K562 (cell line): ENCODE data around the gene SLC22A6. TPM values are rescaled to one million over a fixed set of nuclear protein-coding genes. Genes with fewer than 3 reads are reported as not detected.

ENCODE experiments used
- ATAC-seq: fragments of 200-7000 bp; cut with Tn5 transposase; 3 replicates; pipeline ENCODE4 v1.9.1; 2020; ENCODE audit warnings: moderate library complexity
- BruUV-seq: library from RNA; stranded (reverse); fragments of 400-500 nt; replicated peaks from 2 replicates; lab custom pipeline; 2021; lab: Mats Ljungman, UMichigan
- CTCF ChIA-PET: fragments of 300-600 bp; formaldehyde crosslinking; extraction: SDS; loops from one replicate; lab custom pipeline; 2021; ENCODE audit warnings: low intra/inter-chr PET ratio; lab: Yijun Ruan, JAX
- POLR2A ChIA-PET: fragments of 300-600, 350-650 bp; sonication (Branson Sonifier 250); formaldehyde crosslinking; extraction: SDS; loops from one replicate; lab custom pipeline; 2021; ENCODE audit warnings: antibody characterized with exemption, inconsistent platforms; lab: Yijun Ruan, JAX
- DNase-seq, 4 experiments: peaks; one replicate each; pipeline versions ENCODE4 v3.0.0 to v3.0.0-alpha.2; 2011 to 2018; ENCODE audit warnings: low spot score in 3 of 4, mixed read lengths in 3 of 4; ENCODE audit errors: extremely low read depth in 1 of 4
- FAIRE-seq: peaks from 2 replicates; lab custom pipeline; 2011; peaks lifted over from hg19 to GRCh38; lab: Jason Lieb, UNC
- H2AFZ ChIP-seq: 2 replicates; pipeline ENCODE4 v1.6.0; 2011; ENCODE audit warnings: low read depth, low read length, control low read depth, inconsistent platforms
- H3K27ac ChIP-seq: fragments of 200-600 bp; 3 replicates; pipeline ENCODE4 v1.8.0; 2011; ENCODE audit warnings: low read depth, mild to moderate bottlenecking, control low read depth, inconsistent platforms, low read length, moderate library complexity, mixed read lengths; ENCODE audit errors: extremely low read depth
- H3K27me3 ChIP-seq, 2 experiments: fragments of 300-600 bp in 1 of 2; 2 replicates in 1 of 2; 3 replicates in 1 of 2; pipeline versions ENCODE4 v1.6.0 to v1.8.0; 2011; ENCODE audit warnings: inconsistent platforms in 2 of 2, low read length in 2 of 2, mild to moderate bottlenecking in 1 of 2, mixed read lengths in 1 of 2, moderate library complexity in 1 of 2; ENCODE audit not compliant: control insufficient read depth in 2 of 2, insufficient read depth in 2 of 2
- H3K36me3 ChIP-seq: fragments of 300-600 bp; 3 replicates; pipeline ENCODE4 v1.8.0; 2011; ENCODE audit warnings: mild to moderate bottlenecking, low read length, inconsistent platforms; ENCODE audit not compliant: control insufficient read depth, insufficient read depth
- H3K4me1 ChIP-seq, 2 experiments: fragments of 200-600 bp in 1 of 2; replicated peaks in 1 of 2; 2 replicates in 1 of 2; 3 replicates in 1 of 2; pipeline versions ENCODE4 v1.5.1 to v1.8.0; 2011; ENCODE audit warnings: inconsistent platforms in 2 of 2, low read length in 2 of 2, mild to moderate bottlenecking in 1 of 2, mixed read lengths in 1 of 2, moderate library complexity in 1 of 2; ENCODE audit not compliant: control insufficient read depth in 2 of 2, insufficient read depth in 2 of 2
- H3K4me2 ChIP-seq: 2 replicates; pipeline ENCODE4 v1.6.1; 2011; ENCODE audit warnings: low read length, control low read depth, inconsistent platforms, mixed read lengths; ENCODE audit not compliant: insufficient read depth
- H3K4me3 ChIP-seq: fragments of 200-600 bp; sonication (generic), shearing (Covaris generic); 2 replicates; pipeline ENCODE4 v1.5.1; 2016; ENCODE audit warnings: control low read depth, inconsistent platforms
- H3K79me2 ChIP-seq: fragments of 200-600 bp; 3 replicates; pipeline ENCODE4 v1.8.0; 2011; ENCODE audit warnings: low read length, inconsistent platforms; ENCODE audit not compliant: control insufficient read depth, insufficient read depth
- H3K9ac ChIP-seq, 2 experiments: 2 replicates each; pipeline versions ENCODE4 v1.6.0 to v1.6.1; 2011; ENCODE audit warnings: low read depth in 2 of 2, low read length in 2 of 2, control low read depth in 1 of 2, inconsistent platforms in 1 of 2, mild to moderate bottlenecking in 1 of 2, mixed read lengths in 1 of 2; ENCODE audit not compliant: insufficient read depth in 1 of 2
- H3K9me1 ChIP-seq: one replicate; pipeline ENCODE4 v1.6.0; 2011; ENCODE audit warnings: inconsistent platforms, mild to moderate bottlenecking, low read length, moderate library complexity; ENCODE audit not compliant: control insufficient read depth, insufficient read depth
- H3K9me3 ChIP-seq: replicated peaks from 2 replicates; pipeline ENCODE4 v1.5.1; 2011; ENCODE audit warnings: low read depth, low read length, inconsistent platforms; ENCODE audit not compliant: control insufficient read depth, insufficient read depth
- H4K20me1 ChIP-seq: replicated peaks from 2 replicates; pipeline ENCODE4 v1.6.1; 2011; ENCODE audit warnings: low read length, inconsistent platforms, mixed read lengths; ENCODE audit not compliant: control insufficient read depth, insufficient read depth
- CCAR2 ChIP-seq: fragments of 200-400 bp; formaldehyde crosslinking; IDR thresholded peaks from 2 replicates; pipeline ENCODE4 v1.6.1; 2017; ENCODE audit warnings: mild to moderate bottlenecking, low read depth, low read length
- ETV5 ChIP-seq: sonication (generic); formaldehyde crosslinking; IDR thresholded peaks from 2 replicates; pipeline ENCODE4 v1.4.0; 2020; ENCODE audit warnings: low read depth, mild to moderate bottlenecking, missing genetic modification reagents
- GABPB2 ChIP-seq: fragments of 250-450 bp; sonication (Bioruptor Pico); conservative IDR thresholded peaks from 2 replicates; pipeline ENCODE4 v1.5.1; 2021; ENCODE audit warnings: mild to moderate bottlenecking
- LCOR ChIP-seq: sonication (generic); formaldehyde crosslinking; IDR thresholded peaks from 2 replicates; pipeline ENCODE4 v1.8.0; 2022; ENCODE audit warnings: mild to moderate bottlenecking, missing genetic modification reagents
- MTF1 ChIP-seq: fragments of 250-450 bp; sonication (Bioruptor Pico); IDR thresholded peaks from 2 replicates; pipeline ENCODE4 v1.9.0; 2021; ENCODE audit warnings: moderate library complexity, mild to moderate bottlenecking, inconsistent platforms, borderline replicate concordance
- PURB ChIP-seq: sonication (generic); formaldehyde crosslinking; IDR thresholded peaks from 2 replicates; pipeline ENCODE4 v1.9.0; 2021; ENCODE audit warnings: low read depth, mild to moderate bottlenecking, missing genetic modification reagents
- SREBF1 ChIP-seq: fragments of 150-350 bp; IDR thresholded peaks from 2 replicates; pipeline ENCODE4 v1.6.1; 2014; ENCODE audit warnings: antibody characterized with exemption, low read depth, low read length, borderline replicate concordance
- ZBTB2 ChIP-seq: fragments of 450-650 bp; IDR thresholded peaks from 2 replicates; pipeline ENCODE4 v1.6.1; 2016; ENCODE audit warnings: antibody characterized with exemption
- WGBS: fragments of 100-300 bp; shearing (Covaris generic); methylation state at CpG from one replicate; pipeline ENCODE4 v1.1.6; 2016; ENCODE audit warnings: low coverage, mixed read lengths; ENCODE audit not compliant: insufficient coverage; ENCODE audit errors: missing lambda C conversion rate; 5-methylcytosine and 5-hydroxymethylcytosine counted together
- in situ Hi-C: fragments of 300-500 bp; cut with MboI; formaldehyde crosslinking; loops from 4 replicates; pipeline ENCODE4 v1.15.0; 2018; ENCODE audit warnings: inconsistent platforms, mixed read lengths
- intact Hi-C: fragments of 100-400 bp; cut with micrococcal nuclease; formaldehyde crosslinking; loops from 2 replicates; pipeline ENCODE4 v1.14.2; 2022
- polyA plus RNA-seq, 8 experiments: library from polyadenylated mRNA; depleted of rRNA in 4 of 8; stranded (reverse) in 5 of 8; unstranded in 3 of 8; fragments of >200 nt; fragmentation: Nextera tagmentation in 2 of 8; fragmentation: Illumina TruSeq in 1 of 8; extraction: Ambion mirVana in 2 of 8; extraction: Trizol in 1 of 8; gene quantifications; 2 replicates each; pipeline versions ENCODE4 v1.2.1 to v1.2.3, GENCODE V29; 2011 to 2014; ENCODE audit warnings: inconsistent platforms in 1 of 8, missing spikeins in 1 of 8
- total RNA-seq, 7 experiments: library from RNA; depleted of rRNA in 6 of 7; stranded (reverse); fragments of >200 nt in 6 of 7; fragmentation: Illumina TruSeq in 2 of 7; extraction: Trizol in 2 of 7; gene quantifications; 2 replicates each; pipeline versions ENCODE4 v1.2.1 to v1.2.3, GENCODE V29; 2011 to 2021; ENCODE audit warnings: low replicate concordance in 1 of 7
- TF ChIP-seq, protein P1 (sequence below): fragments of 450-650 bp; IDR thresholded peaks from 2 replicates; pipeline ENCODE4 v1.6.1; 2014; ENCODE audit warnings: low read depth, mild to moderate bottlenecking, moderate library complexity, borderline replicate concordance
- TF ChIP-seq, protein P2 (sequence below): fragments of 250-450 bp; sonication (Bioruptor Pico); IDR thresholded peaks from 2 replicates; pipeline ENCODE4 v1.9.0; 2021; ENCODE audit warnings: mild to moderate bottlenecking

SLC22A6 gene
- total and polyA plus RNA-seq, 9 of the 15 experiments (the other 6 are each of a cell fraction or from before 2014, with no cell fraction given): not detected

- Histone ChIP-seq H3K4me1 (peaks cover 5 to 25% of the 10 kb centered on the region in 2 experiments; a peak in 3 of 5 replicates), H3K36me3 (no peaks in the 10 kb centered on the region), H3K27ac (no peak overlapping the region; the same call in 2 of the 3 replicates), H3K4me2 (no peak overlapping the region), H3K9me3 (no peaks in the 10 kb centered on the region), H4K20me1 (peaks cover 7% of the 10 kb centered on the region; the same call in 1 of the 2 replicates), H3K4me3 (no peak overlapping the region), H3K79me2 (no peaks in the 10 kb centered on the region), H2AFZ (no peak overlapping the region), H3K9ac (no peak overlapping the region), H3K27me3 (peaks cover 22 to 72% of the 10 kb centered on the region in 2 experiments), H3K9me1 (no peaks in the 10 kb centered on the region)
- ChIA-PET CTCF (no interaction called here), POLR2A (interaction anchor here (0.9 to 1.3 kb wide), 2 partner anchors 14 to 24 kb away, joined by 3 read pairs; no protein-coding TSS in a partner anchor)
- in situ Hi-C loops (no loop called here), intact Hi-C loops (no loop called here)
- FAIRE-seq (no peak), DNase-seq (no peak), ATAC-seq (no peak; the same call in 2 of the 3 replicates)
- BruUV-seq: no TSS peak
- WGBS: 5% methylated on average over 12 of the region's 13 CpGs
- no peak for TF ChIP-seq MTF1 (CRISPR knock-in tag)
- TF ChIP-seq CCAR2: no peak
- no peak for TF ChIP-seq ETV5
- TF ChIP-seq, protein P1, sequence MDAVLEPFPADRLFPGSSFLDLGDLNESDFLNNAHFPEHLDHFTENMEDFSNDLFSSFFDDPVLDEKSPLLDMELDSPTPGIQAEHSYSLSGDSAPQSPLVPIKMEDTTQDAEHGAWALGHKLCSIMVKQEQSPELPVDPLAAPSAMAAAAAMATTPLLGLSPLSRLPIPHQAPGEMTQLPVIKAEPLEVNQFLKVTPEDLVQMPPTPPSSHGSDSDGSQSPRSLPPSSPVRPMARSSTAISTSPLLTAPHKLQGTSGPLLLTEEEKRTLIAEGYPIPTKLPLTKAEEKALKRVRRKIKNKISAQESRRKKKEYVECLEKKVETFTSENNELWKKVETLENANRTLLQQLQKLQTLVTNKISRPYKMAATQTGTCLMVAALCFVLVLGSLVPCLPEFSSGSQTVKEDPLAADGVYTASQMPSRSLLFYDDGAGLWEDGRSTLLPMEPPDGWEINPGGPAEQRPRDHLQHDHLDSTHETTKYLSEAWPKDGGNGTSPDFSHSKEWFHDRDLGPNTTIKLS: no peak
- TF ChIP-seq LCOR (CRISPR knock-in tag): no peak
- TF ChIP-seq ZBTB2: no peak
- no peak for TF ChIP-seq GABPB2 (CRISPR knock-in tag)
- no peak for TF ChIP-seq SREBF1
- TF ChIP-seq, protein P2, sequence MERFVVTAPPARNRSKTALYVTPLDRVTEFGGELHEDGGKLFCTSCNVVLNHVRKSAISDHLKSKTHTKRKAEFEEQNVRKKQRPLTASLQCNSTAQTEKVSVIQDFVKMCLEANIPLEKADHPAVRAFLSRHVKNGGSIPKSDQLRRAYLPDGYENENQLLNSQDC (CRISPR knock-in tag): no peak
- no peak for TF ChIP-seq PURB (CRISPR knock-in tag)
Measured at GRCh38 chr11:62928011-62928410, 56.8 kb downstream of the SLC22A6 start.
